ENCODE results near the gene DYNC2H1.

DNA sequence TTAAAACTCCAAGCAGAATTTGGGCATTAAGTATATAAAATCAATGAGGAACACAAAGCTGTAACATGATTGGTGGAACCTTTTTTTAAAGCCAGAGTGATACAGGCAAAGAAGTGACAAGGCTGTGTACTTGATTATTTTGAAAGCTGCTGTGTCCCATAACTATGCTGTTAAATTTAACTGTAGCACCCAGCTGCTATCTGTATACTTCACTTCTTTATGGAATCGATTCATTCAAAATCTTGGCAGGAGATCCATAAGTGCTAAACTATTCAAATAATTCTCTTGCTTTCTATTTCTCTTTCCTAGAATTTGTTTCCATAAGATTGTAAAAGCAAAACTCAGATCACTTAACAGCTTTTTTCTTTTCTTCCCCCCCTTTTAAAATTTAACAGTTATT, 231.7 kb downstream of the DYNC2H1 start:
- TF ChIP-seq CTCF (conservative IDR thresholded peaks at IDR 0.05 in 1 of 2, IDR thresholded peaks at IDR 0.05 in 1 of 2; ENCODE audit: low read depth in 1 of 2, low read length in 2 of 2), result no peak
- TF ChIP-seq EZH2 (IDR thresholded peaks at IDR 0.05; ENCODE audit: low read length, missing control alignments), result no peak

All from fibroblast of lung (primary cell).